ENCODE data around the gene MAN2B2. TPM values are rescaled to one million over a fixed set of nuclear protein-coding genes. Genes with fewer than 3 reads are reported as not detected.
A peak's percentile ranks its signal among the peaks of the same experiment; 100 is the strongest.

Gene MAN2B2
- total and polyA plus RNA-seq, 9 of the 15 experiments (the other 6 are each of a cell fraction or from before 2014, with no cell fraction given), result 0.21 to 8.8 (median 3.7) TPM

- TF ChIP-seq GTF2F1 (IDR thresholded peaks at IDR 0.05; ENCODE audit: low read depth, low read length) (no peak), ATF6 (CRISPR knock-in tag; IDR thresholded peaks at IDR 0.05) (no peak), KDM4B (IDR thresholded peaks at IDR 0.05; ENCODE audit: borderline replicate concordance in 2 of 2, low read depth in 1 of 2) (no peak), IFI16 (CRISPR knock-in tag; IDR thresholded peaks at IDR 0.05) (no peak), SP2 (IDR thresholded peaks at IDR 0.05; ENCODE audit: extremely low read depth, low read depth, low read length, poor library complexity, severe bottlenecking) (no peak), KLF6 (CRISPR knock-in tag; IDR thresholded peaks at IDR 0.05; ENCODE audit: borderline replicate concordance) (no peak), KLF10 (CRISPR knock-in tag; IDR thresholded peaks at IDR 0.05) (no peak), PHF8 (IDR thresholded peaks at IDR 0.05; ENCODE audit: borderline replicate concordance, low read length) (no peak), ZNF668 (CRISPR knock-in tag; IDR thresholded peaks at IDR 0.05) (no peak), NBN (IDR thresholded peaks at IDR 0.05; ENCODE audit: low read depth) (no peak), MTA1 (IDR thresholded peaks at IDR 0.05; ENCODE audit: borderline replicate concordance) (no peak)
- TF ChIP-seq, protein P1, sequence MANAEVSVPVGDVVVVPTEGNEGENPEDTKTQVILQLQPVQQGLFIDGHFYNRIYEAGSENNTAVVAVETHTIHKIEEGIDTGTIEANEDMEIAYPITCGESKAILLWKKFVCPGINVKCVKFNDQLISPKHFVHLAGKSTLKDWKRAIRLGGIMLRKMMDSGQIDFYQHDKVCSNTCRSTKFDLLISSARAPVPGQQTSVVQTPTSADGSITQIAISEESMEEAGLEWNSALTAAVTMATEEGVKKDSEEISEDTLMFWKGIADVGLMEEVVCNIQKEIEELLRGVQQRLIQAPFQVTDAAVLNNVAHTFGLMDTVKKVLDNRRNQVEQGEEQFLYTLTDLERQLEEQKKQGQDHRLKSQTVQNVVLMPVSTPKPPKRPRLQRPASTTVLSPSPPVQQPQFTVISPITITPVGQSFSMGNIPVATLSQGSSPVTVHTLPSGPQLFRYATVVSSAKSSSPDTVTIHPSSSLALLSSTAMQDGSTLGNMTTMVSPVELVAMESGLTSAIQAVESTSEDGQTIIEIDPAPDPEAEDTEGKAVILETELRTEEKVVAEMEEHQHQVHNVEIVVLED (CRISPR knock-in tag; IDR thresholded peaks at IDR 0.05), result no peak
- TF ChIP-seq, protein P2, sequence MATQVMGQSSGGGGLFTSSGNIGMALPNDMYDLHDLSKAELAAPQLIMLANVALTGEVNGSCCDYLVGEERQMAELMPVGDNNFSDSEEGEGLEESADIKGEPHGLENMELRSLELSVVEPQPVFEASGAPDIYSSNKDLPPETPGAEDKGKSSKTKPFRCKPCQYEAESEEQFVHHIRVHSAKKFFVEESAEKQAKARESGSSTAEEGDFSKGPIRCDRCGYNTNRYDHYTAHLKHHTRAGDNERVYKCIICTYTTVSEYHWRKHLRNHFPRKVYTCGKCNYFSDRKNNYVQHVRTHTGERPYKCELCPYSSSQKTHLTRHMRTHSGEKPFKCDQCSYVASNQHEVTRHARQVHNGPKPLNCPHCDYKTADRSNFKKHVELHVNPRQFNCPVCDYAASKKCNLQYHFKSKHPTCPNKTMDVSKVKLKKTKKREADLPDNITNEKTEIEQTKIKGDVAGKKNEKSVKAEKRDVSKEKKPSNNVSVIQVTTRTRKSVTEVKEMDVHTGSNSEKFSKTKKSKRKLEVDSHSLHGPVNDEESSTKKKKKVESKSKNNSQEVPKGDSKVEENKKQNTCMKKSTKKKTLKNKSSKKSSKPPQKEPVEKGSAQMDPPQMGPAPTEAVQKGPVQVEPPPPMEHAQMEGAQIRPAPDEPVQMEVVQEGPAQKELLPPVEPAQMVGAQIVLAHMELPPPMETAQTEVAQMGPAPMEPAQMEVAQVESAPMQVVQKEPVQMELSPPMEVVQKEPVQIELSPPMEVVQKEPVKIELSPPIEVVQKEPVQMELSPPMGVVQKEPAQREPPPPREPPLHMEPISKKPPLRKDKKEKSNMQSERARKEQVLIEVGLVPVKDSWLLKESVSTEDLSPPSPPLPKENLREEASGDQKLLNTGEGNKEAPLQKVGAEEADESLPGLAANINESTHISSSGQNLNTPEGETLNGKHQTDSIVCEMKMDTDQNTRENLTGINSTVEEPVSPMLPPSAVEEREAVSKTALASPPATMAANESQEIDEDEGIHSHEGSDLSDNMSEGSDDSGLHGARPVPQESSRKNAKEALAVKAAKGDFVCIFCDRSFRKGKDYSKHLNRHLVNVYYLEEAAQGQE (IDR thresholded peaks at IDR 0.05; ENCODE audit: borderline replicate concordance), result peak; percentile 74
- TF ChIP-seq, protein P2 (CRISPR knock-in tag; IDR thresholded peaks at IDR 0.05; ENCODE audit: low read depth), result peak; percentile 64; the same call in 1 of the 2 replicates
Measured at GRCh38 chr4:6548201-6548881, 26.6 kb upstream of the MAN2B2 start (continued).

Measured in K562 (cell line).